ENCODE measurements around the gene TRMU. TPM values are rescaled to one million over a fixed set of nuclear protein-coding genes. Genes with fewer than 3 reads are reported as not detected.

TRMU gene
- total RNA-seq, 1 experiment from 2014 or later: 48.8 TPM

DNA sequence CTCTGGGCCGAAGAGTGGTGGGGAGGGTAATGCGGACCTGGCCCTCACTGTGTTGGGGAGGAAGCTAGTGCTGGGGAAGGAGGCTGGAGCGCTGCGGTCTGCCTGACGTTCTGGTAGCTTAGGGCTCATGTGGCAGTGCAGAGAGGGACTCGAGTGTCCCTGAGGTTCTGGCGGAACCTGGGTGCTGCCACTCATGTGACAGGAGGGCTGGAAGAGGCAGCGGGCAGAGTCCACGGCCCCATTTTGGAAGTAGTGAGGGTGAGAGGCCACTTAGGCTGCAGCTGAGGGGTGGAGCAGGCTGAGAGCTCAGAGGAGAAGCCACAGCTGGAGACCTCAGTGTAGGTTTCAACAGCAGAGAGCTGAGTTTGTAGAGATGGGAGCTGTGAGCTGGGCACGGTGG is 16.2 kb upstream of the TRMU start:
- intact Hi-C loops (cut with micrococcal nuclease; ENCODE audit: unreplicated experiment) (no loop called here), in situ Hi-C loops (cut with HindIII; ENCODE audit: low pct_unique_long_range_greater_than_20kb, low sequenced_read_pairs) (loop anchor here (25.0 kb wide), 1 partner anchor 307 kb away; no protein-coding TSS in a partner anchor)
- no peak overlapping the region for H3K4me3 ChIP-seq (ENCODE audit: low read depth in 2 of 2, low read length in 2 of 2)
- CTCF ChIA-PET: no interaction called here
- no peak overlapping the region for H3K27ac ChIP-seq (ENCODE audit: low read length)
- DNase-seq (ENCODE audit: low read depth, low spot score): no peak
- no peaks in the 10 kb centered on the region for H3K9me3 ChIP-seq (ENCODE audit: control insufficient read depth, insufficient read depth, low read depth, low read length)
- no peak for TF ChIP-seq SIN3A (IDR thresholded peaks at IDR 0.05; ENCODE audit: borderline replicate concordance, insufficient read depth, low read depth, low read length)
- BruUV-seq (replicated peaks): no TSS peak
- ATAC-seq: no peak
- no peaks in the 10 kb centered on the region for H3K4me1 ChIP-seq (ENCODE audit: control insufficient read depth, insufficient read depth, low read length)
- POLR2A ChIA-PET: no interaction called here
- peaks cover 4% of the 10 kb centered on the region; the same call in 1 of the 2 replicates for H3K36me3 ChIP-seq (ENCODE audit: control insufficient read depth, insufficient read depth, low read length)
- no peaks in the 10 kb centered on the region for H3K27me3 ChIP-seq (ENCODE audit: control insufficient read depth, insufficient read depth, low read length)

DNA sequence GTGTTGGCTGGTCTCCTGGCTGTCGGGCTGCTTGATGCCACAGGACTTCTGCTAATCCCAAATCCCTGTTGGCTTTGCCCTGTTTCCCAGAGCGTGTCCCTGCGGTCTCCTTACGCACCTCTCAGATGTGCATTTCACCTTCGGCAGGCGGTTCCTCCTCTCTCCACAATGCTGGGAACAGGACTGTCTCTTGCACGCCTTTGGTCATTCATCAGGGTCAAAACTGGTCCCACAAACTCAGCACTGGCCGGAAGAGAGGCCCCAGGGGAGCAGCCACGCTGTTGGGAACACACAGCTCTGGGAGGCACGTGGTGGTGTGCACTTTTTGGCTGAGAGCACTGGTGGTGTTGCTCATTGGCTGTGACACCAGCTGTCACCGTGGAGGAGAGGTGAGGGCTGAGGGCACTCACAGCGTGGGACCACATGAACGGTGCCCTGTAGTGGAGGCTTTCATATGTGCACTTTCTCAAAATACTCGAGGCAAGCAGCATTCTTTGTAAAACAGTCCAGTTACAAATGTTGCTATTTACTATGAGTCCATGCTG is 15.3 kb upstream of the TRMU start:
- POLR2A ChIA-PET: no interaction called here
- in situ Hi-C loops (cut with HindIII; ENCODE audit: low pct_unique_long_range_greater_than_20kb, low sequenced_read_pairs): loop anchor here (25.0 kb wide), 1 partner anchor 308 kb away; no protein-coding TSS in a partner anchor
- CTCF ChIA-PET: no interaction called here

More for the DNA sequence above, 15.3 kb upstream of the TRMU start:
- no peak for DNase-seq (ENCODE audit: low read depth, low spot score)
- no peak for ATAC-seq
- TF ChIP-seq POLR2AphosphoS5 (IDR thresholded peaks at IDR 0.05; ENCODE audit: low read depth, low read length): no peak
- no peak for TF ChIP-seq SIN3A (IDR thresholded peaks at IDR 0.05; ENCODE audit: borderline replicate concordance, insufficient read depth, low read depth, low read length)
- TF ChIP-seq TCF7L2 (IDR thresholded peaks at IDR 0.05; ENCODE audit: low read depth, low read length): no peak
- TF ChIP-seq, protein P1, sequence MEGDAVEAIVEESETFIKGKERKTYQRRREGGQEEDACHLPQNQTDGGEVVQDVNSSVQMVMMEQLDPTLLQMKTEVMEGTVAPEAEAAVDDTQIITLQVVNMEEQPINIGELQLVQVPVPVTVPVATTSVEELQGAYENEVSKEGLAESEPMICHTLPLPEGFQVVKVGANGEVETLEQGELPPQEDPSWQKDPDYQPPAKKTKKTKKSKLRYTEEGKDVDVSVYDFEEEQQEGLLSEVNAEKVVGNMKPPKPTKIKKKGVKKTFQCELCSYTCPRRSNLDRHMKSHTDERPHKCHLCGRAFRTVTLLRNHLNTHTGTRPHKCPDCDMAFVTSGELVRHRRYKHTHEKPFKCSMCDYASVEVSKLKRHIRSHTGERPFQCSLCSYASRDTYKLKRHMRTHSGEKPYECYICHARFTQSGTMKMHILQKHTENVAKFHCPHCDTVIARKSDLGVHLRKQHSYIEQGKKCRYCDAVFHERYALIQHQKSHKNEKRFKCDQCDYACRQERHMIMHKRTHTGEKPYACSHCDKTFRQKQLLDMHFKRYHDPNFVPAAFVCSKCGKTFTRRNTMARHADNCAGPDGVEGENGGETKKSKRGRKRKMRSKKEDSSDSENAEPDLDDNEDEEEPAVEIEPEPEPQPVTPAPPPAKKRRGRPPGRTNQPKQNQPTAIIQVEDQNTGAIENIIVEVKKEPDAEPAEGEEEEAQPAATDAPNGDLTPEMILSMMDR (IDR thresholded peaks at IDR 0.05): no peak
- TF ChIP-seq, protein P2, sequence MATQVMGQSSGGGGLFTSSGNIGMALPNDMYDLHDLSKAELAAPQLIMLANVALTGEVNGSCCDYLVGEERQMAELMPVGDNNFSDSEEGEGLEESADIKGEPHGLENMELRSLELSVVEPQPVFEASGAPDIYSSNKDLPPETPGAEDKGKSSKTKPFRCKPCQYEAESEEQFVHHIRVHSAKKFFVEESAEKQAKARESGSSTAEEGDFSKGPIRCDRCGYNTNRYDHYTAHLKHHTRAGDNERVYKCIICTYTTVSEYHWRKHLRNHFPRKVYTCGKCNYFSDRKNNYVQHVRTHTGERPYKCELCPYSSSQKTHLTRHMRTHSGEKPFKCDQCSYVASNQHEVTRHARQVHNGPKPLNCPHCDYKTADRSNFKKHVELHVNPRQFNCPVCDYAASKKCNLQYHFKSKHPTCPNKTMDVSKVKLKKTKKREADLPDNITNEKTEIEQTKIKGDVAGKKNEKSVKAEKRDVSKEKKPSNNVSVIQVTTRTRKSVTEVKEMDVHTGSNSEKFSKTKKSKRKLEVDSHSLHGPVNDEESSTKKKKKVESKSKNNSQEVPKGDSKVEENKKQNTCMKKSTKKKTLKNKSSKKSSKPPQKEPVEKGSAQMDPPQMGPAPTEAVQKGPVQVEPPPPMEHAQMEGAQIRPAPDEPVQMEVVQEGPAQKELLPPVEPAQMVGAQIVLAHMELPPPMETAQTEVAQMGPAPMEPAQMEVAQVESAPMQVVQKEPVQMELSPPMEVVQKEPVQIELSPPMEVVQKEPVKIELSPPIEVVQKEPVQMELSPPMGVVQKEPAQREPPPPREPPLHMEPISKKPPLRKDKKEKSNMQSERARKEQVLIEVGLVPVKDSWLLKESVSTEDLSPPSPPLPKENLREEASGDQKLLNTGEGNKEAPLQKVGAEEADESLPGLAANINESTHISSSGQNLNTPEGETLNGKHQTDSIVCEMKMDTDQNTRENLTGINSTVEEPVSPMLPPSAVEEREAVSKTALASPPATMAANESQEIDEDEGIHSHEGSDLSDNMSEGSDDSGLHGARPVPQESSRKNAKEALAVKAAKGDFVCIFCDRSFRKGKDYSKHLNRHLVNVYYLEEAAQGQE (IDR thresholded peaks at IDR 0.05; ENCODE audit: insufficient read depth in 1 of 2, low read depth in 2 of 2, low read length in 1 of 2): no peak
- intact Hi-C loops (cut with micrococcal nuclease; ENCODE audit: unreplicated experiment): no loop called here
- Histone ChIP-seq H3K36me3 (ENCODE audit: control insufficient read depth, insufficient read depth, low read length) (peaks cover 4% of the 10 kb centered on the region; the same call in 1 of the 2 replicates), H3K27ac (ENCODE audit: low read length) (no peak overlapping the region), H3K27me3 (ENCODE audit: control insufficient read depth, insufficient read depth, low read length) (no peaks in the 10 kb centered on the region), H3K9me3 (ENCODE audit: control insufficient read depth, insufficient read depth, low read depth, low read length) (no peaks in the 10 kb centered on the region), H3K4me1 (ENCODE audit: control insufficient read depth, insufficient read depth, low read length) (no peaks in the 10 kb centered on the region), H3K4me3 (ENCODE audit: low read depth in 2 of 2, low read length in 2 of 2) (no peak overlapping the region)
- BruUV-seq (replicated peaks): no TSS peak
